Thyroid gland (tissue), 4 donors: ENCODE measurements around the gene ATP6V1C2.

ENCODE experiments used
- POLR2A ChIP-seq, 2 donors: fragments of 450-650 bp; IDR thresholded peaks; one replicate each; pipeline ENCODE4 v1.6.1; 2017; ENCODE audit warnings: antibody characterized with exemption in 2 of 2, mild to moderate bottlenecking in 2 of 2, moderate library complexity in 1 of 2
- TF ChIP-seq, protein P1 (sequence below), 6 experiments: fragments of 200-600 bp in 3 of 6; fragments of 450-650 bp in 3 of 6; sonication (generic) in 3 of 6; IDR thresholded peaks; one replicate each; pipeline ENCODE4 v1.5.1; 2016 to 2019; ENCODE audit warnings: antibody characterized with exemption in 6 of 6, mild to moderate bottlenecking in 2 of 6, inconsistent platforms in 1 of 6, moderate library complexity in 1 of 6

GRCh38 chr2:10772201-10772867, 50.9 kb downstream of the ATP6V1C2 start:
- TF ChIP-seq, protein P1, sequence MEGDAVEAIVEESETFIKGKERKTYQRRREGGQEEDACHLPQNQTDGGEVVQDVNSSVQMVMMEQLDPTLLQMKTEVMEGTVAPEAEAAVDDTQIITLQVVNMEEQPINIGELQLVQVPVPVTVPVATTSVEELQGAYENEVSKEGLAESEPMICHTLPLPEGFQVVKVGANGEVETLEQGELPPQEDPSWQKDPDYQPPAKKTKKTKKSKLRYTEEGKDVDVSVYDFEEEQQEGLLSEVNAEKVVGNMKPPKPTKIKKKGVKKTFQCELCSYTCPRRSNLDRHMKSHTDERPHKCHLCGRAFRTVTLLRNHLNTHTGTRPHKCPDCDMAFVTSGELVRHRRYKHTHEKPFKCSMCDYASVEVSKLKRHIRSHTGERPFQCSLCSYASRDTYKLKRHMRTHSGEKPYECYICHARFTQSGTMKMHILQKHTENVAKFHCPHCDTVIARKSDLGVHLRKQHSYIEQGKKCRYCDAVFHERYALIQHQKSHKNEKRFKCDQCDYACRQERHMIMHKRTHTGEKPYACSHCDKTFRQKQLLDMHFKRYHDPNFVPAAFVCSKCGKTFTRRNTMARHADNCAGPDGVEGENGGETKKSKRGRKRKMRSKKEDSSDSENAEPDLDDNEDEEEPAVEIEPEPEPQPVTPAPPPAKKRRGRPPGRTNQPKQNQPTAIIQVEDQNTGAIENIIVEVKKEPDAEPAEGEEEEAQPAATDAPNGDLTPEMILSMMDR (IDR thresholded peaks at IDR 0.05): no peak
- no peak for TF ChIP-seq POLR2A (IDR thresholded peaks at IDR 0.05)
